AG04450 (cell line): ENCODE measurements around the gene GAS1. TPM values are rescaled to one million over a fixed set of nuclear protein-coding genes. Genes with fewer than 3 reads are reported as not detected.

ENCODE experiments used
- CTCF ChIA-PET: fragments of 300-600, 350-600 bp; formaldehyde crosslinking; extraction: SDS; loops from one replicate; lab custom pipeline; 2022; ENCODE audit warnings: antibody characterized with exemption, inconsistent platforms; lab: Charles Lee
- POLR2A ChIA-PET: fragments of 350-600 bp; formaldehyde crosslinking; extraction: SDS; loops from one replicate; lab custom pipeline; 2021; ENCODE audit warnings: antibody characterized with exemption, inconsistent platforms; lab: Yijun Ruan, JAX
- DNase-seq: peaks from one replicate; pipeline ENCODE4 v3.0.0-alpha.2; 2011; ENCODE audit warnings: low read depth, low spot score
- H3K27ac ChIP-seq: one replicate; pipeline ENCODE4 v1.5.1; 2012; ENCODE audit warnings: low read depth, low read length, control low read depth
- H3K27me3 ChIP-seq: one replicate; pipeline ENCODE4 v1.6.0; 2012; ENCODE audit warnings: low read length; ENCODE audit not compliant: control insufficient read depth, insufficient read depth
- H3K4me3 ChIP-seq: 2 replicates; pipeline ENCODE4 v1.5.1; 2011; ENCODE audit warnings: mild to moderate bottlenecking, low read depth, low read length, control low read depth
- H3K9me3 ChIP-seq: 2 replicates; pipeline ENCODE4 v1.5.1; 2012; ENCODE audit warnings: low read length; ENCODE audit not compliant: control insufficient read depth, insufficient read depth
- CTCF ChIP-seq: IDR thresholded peaks from 2 replicates; pipeline ENCODE4 v1.5.1; 2011; ENCODE audit warnings: low read depth, low read length, control low read depth, inconsistent platforms
- polyA plus RNA-seq: library from polyadenylated mRNA; depleted of rRNA; stranded (reverse); fragments of >200 nt; gene quantifications from 2 replicates; pipeline ENCODE4 v1.2.3, GENCODE V29; 2011

GAS1 gene
- polyA plus RNA-seq, 1 experiment = 7.6 TPM

GRCh38 chr9:86942281-86943200 lies 4.8 kb downstream of the GAS1 start:
- Histone ChIP-seq H3K27me3 (peaks cover 28% of the 10 kb centered on the region), H3K9me3 (no peaks in the 10 kb centered on the region; the same call in 1 of the 2 replicates), H3K27ac (no peak overlapping the region), H3K4me3 (no peak overlapping the region)
- ChIA-PET POLR2A (no interaction called here), CTCF (interaction anchor here (0.7 to 1.9 kb wide), 4 partner anchors 383 to 509 kb away, joined by 3 to 4 read pairs (median 4); no protein-coding TSS in a partner anchor)
- no peak for TF ChIP-seq CTCF
- no peak for DNase-seq

- Histone ChIP-seq H3K27me3 (peaks cover 28% of the 10 kb centered on the region), H3K27ac (no peak overlapping the region), H3K4me3 (no peak overlapping the region), H3K9me3 (no peaks in the 10 kb centered on the region; the same call in 1 of the 2 replicates)
- POLR2A ChIA-PET = no interaction called here
- DNase-seq = no peak
- no peak for TF ChIP-seq CTCF
- CTCF ChIA-PET = interaction anchor here (0.6 to 1.7 kb wide), 2 partner anchors 94 to 454 kb away, joined by 3 read pairs; no protein-coding TSS in a partner anchor
These were observed 6.1 kb downstream of the GAS1 start for GRCh38 chr9:86941197-86941596.

GRCh38 chr9:86940774-86941173 lies 6.5 kb downstream of the GAS1 start:
- no peak for DNase-seq
- H3K4me3 ChIP-seq = no peak overlapping the region
- POLR2A ChIA-PET = no interaction called here
- CTCF ChIA-PET = interaction anchor here (0.5 to 1.7 kb wide), 2 partner anchors 166 to 454 kb away, joined by 3 to 9 read pairs; no protein-coding TSS in a partner anchor
- no peaks in the 10 kb centered on the region; the same call in 1 of the 2 replicates for H3K9me3 ChIP-seq
- H3K27me3 ChIP-seq = peaks cover 28% of the 10 kb centered on the region
- no peak for TF ChIP-seq CTCF
- H3K27ac ChIP-seq = no peak overlapping the region

GRCh38 chr9:86939891-86940290 lies 7.4 kb downstream of the GAS1 start:
- ChIA-PET CTCF (interaction anchor here (0.9 to 1.1 kb wide), 2 partner anchors 8 to 526 kb away, joined by 3 to 7 read pairs; no protein-coding TSS in a partner anchor), POLR2A (no interaction called here)
- Histone ChIP-seq H3K27ac (no peak overlapping the region), H3K4me3 (no peak overlapping the region), H3K9me3 (no peaks in the 10 kb centered on the region), H3K27me3 (peaks cover 24% of the 10 kb centered on the region)
- DNase-seq = no peak
- no peak for TF ChIP-seq CTCF

GRCh38 chr9:86939321-86939720 lies 8.0 kb downstream of the GAS1 start:
- no peak for DNase-seq
- CTCF ChIA-PET = interaction anchor here (0.9 to 1.1 kb wide), 2 partner anchors 9 to 525 kb away, joined by 3 to 7 read pairs; no protein-coding TSS in a partner anchor

More at GRCh38 chr9:86939321-86939720, 8.0 kb downstream of the GAS1 start:
- Histone ChIP-seq H3K27ac (no peak overlapping the region), H3K27me3 (peaks cover 23% of the 10 kb centered on the region), H3K4me3 (no peak overlapping the region), H3K9me3 (no peaks in the 10 kb centered on the region)
- TF ChIP-seq CTCF = no peak
- POLR2A ChIA-PET = no interaction called here
